NCI-H2196 (cell line): ENCODE measurements around the gene CHST8.
A peak's percentile ranks its signal among the peaks of the same experiment; 100 is the strongest.

ENCODE experiments used
- DNase-seq: peaks from one replicate; lab custom pipeline; 2025; ENCODE audit not compliant: unreplicated experiment; lab: John Stamatoyannopoulos, UW

The CHST8 gene

DNA sequence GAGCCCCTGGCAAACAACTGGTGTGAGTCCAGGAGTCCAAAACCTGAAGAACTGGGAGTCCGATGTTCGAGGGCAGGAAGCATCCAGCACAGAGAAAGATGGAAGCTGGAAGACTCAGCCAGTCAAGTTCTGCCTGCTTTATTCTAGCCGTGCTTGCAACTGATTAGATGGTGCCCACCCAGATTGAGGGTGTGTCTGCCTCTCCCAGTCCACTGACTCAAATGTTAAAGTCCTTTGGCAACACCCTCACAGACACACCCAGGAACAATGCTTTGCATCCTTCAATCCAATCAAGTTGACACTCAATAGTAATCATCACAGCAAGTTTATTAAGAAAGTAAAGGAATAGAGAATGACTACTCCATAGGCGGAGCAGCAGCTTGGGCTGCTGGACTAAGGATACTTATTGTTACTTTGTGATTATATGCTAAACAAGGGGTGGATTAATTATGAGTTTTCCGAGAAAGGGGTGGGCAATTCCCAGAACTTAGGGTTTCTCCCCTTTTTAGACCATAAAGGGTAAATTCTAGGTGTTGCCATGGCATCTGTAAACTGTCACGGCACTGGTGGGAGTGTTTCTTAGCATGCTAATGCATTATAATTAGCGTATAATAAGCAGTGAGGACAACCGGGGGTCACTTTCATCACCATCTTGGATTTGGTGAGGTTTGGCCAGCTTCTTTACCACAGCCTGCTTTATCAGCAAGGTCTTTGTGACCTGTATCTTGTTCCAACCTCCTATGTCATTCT lies 109.3 kb downstream of the CHST8 start:
- no peak for DNase-seq

DNA sequence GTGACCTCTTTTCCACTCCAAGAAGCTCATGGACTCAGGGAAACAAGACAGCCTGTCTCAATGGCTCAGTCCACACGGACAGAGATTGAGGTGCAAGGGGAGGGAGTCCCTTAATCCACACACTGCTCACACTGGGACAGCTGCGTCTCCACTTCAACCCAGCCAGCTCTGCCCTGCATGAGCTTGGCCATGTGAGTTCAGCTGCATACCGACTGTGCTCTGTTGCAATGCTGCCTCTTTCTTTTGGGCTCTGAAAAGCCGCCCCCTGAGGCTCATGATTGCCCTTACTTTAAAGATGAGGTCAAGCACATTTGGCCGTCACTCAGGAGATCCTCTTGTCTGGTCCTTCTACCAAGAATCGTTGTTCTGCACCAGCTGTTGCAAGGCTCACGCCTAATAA lies 110.1 kb downstream of the CHST8 start:
- no peak for DNase-seq

DNA sequence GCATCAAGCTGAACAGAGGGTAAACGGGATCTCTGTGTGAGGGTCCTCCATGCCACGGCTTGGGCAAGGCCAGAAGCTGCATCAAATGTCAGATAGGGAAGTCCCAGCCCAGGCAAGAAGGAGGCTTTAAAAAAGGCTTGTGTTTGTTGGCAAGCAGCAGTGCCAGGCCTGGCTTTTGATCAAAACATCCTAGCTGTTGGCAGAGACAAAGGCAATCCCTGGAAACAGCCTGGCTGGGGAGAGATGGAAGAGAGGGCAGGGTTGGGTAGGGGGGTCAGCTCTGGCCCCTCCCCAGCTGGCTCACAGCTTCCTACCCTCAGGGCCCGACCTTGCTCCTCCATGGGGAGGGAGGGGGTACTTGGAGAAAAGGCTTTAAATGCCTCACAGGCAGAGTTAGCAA lies 113.2 kb downstream of the CHST8 start:
- DNase-seq = peak; percentile 54

DNA sequence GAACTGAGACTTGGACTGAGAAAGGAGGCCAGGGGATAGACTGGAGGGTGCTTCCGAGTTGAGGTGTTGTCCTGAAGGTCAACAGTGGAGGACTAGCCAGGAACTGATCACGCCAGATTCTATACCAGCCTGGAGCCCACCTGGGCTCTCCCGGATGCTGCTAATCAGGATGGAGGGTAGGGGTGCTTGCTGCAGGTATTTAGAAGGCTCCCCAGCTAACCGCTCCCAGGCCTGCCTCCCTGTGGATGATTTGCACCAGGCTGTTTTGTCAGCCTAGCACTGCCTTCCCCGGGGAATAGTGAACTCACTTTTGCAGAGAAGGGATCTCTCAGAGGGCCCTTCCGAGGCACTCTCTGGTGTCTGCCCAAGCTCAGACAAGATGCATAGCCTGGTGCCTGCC lies 114.4 kb downstream of the CHST8 start:
- no peak for DNase-seq

DNA sequence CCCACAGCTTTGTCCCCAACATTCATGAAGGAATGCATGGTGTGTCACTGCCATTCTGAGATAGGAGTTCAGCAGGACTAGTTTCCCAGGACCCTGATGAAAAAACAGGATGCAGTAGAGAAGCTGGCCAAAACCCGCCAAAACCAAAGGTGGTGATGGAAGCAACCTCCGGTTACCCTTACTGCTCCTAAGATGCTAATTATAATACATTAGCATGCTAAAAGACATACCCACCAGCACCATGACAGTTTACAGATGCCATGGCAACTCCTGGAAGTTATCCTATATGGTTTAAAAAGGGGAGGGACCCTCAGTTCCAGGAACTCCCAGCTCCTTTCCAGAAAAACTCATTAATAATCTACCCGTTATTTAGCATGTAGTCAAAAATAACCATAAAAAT lies 115.0 kb downstream of the CHST8 start:
- DNase-seq = no peak

DNA sequence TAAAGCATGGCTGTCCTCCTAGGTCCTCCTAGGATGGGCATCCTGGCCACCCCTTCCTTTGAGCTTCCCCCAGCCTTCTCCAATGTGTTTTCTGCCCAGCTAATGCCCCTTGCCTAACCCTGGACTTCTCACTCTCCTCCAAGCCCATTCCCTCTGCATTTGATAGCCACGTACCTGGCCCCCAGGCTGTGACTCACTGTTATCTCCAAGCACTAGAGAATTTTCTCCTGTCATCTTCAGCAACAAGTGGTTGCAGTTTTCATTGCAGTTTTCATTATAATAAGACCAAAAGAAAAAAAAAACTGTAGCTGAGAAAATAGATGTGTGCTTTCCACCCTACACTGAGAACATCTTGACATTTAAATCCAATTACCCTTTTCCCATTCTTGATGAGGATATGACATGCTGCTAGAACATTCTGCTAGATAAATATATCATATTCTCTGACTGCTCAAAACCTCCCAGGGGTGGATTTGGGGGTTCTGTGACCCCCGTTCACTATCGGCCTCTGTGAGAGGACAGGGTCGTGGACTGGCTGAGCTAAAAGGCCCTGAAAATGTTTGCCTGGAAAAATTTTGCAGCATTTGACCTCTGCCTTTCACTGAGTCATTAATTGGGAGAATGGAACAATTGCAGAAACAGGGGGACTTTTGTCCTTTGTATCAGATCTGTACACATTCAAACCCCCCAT lies 116.1 kb downstream of the CHST8 start:
- DNase-seq = no peak

DNA sequence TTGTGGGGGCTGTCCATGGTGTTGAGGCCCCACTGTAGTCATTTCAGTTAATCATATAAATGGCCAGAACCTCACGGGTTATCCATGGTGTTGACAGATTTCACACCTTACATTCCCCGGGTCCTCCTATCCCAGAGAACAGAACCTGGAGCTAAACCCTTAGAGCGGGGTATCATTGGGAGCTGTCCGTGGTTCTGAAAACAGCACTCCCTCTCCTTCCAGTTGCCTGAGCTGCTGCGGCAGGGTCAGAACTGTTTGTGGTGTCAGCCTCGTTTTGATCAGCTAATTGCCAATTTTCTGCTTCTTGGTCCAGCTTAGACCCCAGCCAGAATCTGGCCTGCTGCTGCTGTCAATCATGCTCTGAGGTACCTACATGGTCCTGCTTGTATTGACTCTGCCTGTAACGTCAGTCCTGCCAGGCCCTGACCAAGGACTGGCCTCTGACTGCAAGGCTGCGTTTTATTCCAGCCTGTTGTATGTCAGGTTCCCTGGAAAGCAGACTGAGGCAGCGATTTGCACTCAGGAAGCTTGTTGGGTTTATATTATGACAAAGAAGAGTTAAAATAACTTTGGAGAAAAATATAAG lies 119.2 kb downstream of the CHST8 start:
- DNase-seq = no peak

DNA sequence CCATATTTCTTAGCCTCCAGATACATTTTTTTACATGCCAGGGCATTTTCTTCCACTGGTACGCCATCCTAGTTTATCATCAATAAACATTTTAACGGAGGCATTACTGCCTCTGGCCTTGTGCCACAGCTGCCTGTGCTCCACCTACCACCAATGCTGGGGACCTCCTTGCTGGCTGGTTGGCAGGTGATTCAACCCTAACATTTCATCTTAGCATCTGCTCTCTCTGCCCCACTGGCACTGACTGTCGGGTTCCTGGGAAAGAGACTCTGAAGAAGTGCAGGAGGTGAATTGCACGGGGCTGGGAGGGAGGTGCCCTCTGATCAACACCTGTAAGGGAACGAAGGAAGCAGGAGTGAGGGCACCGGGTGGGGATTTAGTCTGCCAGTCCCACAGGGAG lies 123.5 kb downstream of the CHST8 start:
- no peak for DNase-seq

DNA sequence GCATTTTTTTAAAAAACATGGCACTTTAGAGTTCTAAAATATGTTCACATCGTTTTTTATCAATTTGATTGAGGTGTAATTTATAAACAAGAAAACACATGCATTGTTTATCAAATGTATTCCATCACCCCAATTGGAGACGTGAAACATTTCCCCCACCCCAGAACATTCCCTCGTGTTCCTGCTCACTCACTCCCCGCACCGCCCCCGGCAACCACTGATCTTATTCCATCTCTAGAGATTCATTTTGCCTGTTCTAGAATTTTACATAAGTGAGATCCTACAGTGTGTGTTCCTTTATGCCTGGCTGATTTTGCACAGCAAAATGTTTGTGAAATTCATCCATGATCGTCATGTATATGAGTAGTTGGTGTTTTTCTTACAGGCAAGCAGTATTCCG lies 124.4 kb downstream of the CHST8 start:
- no peak for DNase-seq

DNA sequence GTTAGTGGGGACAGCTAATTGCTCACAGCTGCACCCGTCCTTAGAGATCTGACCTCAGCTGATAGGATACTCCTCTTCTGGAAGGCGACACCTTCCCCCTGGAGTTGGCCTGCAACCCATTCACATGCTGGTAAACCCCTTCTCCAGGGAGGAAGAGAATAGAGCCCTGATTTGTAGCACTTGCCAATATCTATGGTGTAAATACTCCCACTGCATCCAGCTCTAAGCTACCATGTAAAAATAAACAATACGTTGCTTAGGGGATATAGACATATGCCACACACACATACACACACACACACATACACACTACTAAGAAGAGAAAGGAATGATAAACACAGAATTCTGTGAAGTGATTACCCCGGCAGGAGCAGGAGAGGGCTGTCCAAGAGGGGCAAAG lies 125.5 kb downstream of the CHST8 start:
- DNase-seq = no peak

DNA sequence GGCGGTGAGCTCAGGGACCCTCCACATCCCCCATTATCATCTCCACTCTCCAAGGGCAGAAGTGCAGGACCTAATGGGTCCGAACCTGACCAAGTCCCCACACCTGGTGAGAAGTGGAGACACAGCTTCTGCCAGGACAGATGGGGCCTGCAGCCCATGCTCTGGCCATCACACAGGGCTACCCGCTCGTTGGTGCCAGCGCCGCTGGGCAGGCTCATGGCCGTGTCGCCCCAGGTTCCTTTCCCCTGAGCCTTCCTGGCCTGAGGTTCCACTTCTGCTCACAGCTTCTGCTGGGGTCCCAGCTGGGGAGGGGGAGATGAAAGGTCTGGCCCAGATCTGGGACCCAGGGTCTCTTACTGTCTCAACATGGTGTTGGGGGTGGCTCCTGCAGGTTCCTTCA lies 126.5 kb downstream of the CHST8 start:
- no peak for DNase-seq

DNA sequence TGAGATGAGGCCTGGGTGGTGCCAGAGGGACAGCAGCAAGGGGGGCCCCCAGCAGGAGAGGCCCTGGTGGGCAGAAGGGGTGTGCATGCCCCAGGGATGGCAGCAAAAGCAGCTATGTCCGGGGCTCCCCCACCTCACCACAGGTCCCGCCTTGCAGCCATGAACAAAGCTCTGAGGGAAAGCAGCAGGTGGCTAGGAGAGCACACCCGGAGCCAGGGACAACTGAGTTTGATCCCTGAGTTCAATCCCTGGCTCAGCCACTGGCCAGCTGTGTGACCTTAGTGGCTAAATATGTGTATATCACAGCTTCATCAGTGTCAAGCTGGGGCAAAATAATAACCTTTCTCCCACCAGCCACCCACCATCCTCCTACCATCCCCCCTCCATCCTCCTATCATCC lies 127.3 kb downstream of the CHST8 start:
- no peak for DNase-seq

DNA sequence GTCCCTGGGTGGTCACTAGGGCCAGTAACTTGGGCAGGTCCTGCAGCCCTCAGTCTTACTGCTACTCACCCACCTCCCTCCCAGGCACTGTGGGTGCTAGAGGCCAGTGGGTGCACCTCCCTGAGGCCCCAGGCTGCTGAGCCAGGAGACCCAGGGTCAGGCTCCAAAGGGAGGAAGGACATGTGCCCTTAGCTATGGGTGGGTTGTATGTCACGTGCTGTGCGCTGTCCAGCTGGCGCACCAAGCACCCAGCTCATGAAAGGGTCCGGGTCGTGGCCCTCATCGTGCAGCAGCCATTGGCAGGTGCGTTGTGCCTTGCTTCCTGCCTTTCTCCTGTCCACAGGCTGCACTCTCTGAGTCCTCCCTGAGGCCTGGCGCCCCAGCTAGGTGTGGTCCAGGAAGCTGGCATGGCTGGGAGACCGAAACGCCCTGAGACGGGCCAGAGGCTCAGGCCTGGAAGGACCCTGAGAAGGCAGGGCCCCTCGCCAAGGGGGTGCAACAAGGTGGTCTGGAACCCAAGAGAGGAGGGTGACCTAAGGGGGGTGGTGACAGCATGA lies 127.9 kb downstream of the CHST8 start:
- no peak for DNase-seq

DNA sequence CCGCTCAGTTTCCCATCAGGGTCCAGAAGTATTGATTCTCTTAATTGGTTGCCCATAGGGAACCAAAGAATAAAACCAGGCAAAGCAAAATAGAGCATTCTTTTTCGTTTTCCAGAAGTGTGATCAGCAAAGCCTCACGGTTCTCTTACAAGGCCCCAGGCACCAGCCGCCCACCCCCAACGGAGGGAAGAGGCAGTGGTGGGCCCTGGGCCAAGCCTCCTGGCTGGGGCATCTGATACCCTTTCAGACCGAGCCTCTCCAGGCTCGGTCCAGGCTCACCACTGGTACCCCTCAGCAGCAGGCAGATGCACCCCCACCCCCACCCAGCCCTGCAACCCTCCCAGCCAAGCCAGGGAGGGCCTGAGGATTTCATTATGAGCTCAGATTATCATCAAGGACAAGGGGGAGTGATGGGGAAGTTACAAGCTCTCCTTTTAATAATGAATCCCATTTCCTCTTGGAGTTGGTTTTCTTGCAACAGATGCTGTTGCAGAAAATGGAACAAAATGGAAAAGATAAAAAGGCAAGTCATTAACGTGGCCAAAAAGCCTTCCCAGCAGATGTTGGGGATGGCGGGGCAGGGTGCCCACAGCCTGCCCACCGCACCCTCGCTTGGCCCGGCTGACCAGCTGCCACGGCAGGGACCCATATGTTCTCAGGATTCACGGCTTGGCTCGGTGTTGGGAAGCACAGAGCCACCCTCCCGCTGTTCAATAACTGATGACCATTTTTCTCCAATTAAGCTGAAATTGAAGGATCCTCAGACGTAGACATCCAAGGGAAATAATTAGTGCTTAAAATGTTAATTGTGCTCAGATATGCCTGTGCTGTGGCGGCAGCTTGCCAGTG lies 129.1 kb downstream of the CHST8 start:
- DNase-seq = no peak

DNA sequence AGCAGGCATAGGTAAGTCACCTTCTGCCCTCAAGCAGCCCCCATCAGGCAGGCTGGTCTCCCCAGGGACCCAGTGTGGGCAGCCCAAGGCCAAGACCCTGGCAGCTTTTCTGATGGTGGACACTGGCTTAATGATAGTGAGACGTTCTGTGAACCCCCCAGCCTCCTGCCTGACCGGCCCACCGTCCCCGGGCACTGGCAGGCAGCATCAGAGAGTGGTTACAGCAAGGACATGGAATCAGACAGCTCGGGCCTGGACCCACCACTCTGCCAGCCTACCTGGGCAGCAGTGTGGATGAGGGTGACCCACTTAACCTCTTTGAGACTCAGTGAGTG lies 129.7 kb downstream of the CHST8 start:
- no peak for DNase-seq

DNA sequence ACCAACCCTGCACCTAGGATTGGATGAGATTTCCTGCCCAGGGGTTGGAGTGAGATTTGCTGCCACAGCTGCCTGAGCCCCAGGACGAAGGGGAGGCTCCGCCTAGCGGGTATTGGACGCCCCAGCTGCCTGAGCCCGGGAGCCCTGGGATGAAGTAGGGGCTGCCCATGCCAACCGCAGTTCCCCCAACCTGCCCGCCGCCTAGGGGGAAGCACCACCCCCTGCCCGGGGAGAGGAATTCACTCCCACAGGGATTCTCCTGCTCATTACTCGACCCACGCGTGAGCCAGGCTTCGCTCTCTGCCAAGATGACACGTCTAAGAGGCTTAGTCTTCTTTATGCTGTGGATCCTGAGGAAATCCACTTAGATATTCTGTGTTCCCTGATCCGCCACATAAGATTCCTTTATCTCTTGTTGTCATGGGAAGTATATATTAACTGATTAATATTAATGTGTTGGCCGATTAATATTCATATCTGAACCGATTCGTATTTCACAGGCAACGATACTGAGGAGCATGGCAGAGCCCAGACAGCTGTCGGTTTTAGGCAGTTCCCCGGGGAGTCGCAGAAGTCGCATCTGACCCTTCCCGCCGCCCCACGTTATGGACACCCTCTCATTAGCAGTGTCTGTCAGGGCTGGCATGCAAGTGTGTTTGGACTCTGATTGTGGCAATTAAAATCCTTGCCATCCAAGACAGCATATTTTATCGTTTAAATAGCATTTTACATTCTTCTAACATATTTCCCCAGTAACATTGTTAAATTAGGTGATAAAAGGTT lies 130.5 kb downstream of the CHST8 start:
- no peak for DNase-seq

DNA sequence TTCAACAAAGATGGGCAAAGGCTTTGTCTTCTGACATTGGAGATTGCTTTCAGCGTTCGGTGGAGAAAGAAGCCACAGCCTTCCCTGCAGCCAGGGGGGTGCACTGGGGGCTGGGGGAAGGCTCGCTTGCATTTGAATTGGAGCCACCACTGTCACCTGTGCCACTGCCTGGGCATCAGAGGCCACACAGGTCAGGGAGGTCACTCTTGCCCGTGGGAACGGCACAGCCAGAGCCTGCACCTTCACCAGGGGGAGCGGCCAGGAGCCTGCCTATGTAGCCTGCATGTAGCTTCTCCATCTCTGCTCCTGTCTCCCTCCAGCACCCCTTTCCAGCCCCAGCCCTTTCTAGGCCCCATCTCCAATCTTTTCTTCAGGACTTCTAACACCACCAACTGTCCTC lies 131.2 kb downstream of the CHST8 start:
- DNase-seq = no peak

DNA sequence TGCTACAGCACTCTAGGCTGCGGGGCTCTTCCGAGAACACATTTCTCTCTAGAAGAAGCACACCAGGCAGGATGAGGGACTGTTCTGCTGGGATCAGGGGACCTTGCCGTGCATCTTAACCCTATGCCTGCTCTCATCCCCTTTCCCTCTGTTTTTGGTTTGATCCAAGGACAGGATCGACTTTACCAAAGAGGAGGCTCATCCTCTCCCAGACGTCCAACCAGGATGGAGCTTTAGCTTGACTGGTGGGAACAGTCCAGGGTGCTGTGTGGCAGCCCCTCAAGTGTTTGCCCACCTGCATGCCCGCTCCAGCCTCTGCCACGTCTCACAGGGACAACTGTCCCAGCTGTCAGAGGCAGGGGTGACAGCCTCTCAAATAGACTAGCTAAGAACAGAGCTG lies 132.6 kb downstream of the CHST8 start:
- no peak for DNase-seq

DNA sequence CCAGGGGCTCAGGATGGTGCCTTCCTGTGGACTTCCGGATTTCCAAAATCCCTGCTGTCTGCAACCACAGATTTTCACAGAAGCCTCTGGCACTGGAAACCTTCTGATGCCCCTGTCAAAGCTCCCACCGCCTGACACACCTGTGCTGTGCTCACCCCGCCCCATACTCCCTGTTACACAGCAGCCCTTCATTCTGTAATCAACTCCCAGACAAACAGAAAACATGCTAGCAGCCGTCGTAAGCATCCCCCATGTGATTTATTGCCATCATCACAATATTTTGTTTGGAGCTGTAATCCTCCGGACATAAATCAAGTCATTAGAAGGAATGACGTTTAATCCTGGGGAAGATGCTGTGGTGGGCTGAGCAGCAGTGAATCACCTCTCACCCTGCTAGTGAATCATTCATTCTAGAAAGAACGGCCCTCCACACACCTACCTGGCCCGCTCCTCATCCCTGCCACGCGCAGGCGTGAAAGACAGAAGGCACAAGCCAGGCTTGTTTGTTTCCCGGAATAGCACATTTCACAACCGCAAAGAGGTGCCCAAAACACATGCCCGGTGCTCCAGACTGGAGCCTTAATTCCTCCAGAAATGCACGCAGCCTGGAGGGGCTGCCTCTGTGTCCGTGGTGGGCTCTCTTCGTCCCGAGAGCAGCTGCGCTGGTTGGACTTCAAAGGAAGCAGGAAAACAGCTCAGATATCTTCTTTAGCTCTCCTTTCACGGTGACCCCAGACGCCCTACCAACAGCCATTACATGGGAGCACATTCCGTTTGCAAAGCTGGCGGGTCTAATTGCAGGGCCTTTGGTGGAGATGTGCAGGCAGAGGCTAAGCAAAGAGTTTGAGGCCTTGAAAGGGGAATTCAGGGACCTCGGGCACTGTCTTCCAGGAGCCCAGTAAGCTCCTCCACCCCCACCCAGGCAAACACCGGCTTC lies 133.6 kb downstream of the CHST8 start:
- no peak for DNase-seq

DNA sequence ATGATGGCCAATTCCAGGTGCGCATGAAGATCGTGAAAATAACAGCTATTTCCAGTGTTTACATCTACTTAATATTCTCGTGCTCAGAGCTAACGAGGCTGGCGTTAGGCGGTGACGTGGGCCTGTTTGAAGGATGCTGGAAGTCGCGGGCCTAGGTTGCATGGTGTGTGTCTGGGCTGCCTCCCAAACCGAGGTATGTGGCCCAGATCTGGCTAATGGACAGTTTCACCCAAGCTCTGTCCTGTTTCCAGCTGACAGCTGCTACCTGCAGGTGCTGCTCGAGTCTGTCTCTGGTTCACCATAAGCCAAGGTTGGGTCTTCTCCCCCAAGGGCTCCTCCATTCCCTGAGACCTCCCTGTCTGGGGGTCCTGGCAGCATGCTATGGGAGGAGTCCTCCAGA lies 134.4 kb downstream of the CHST8 start:
- DNase-seq = no peak
